ENCODE data around the gene EIF2AK2.

EIF2AK2 gene

GRCh38 chr2:37189452-37190153 lies 32.8 kb upstream of the EIF2AK2 start:
- Histone ChIP-seq H2AFZ (ENCODE audit: low read depth) (no peak overlapping the region), H3K27ac (no peak overlapping the region), H3K4me2 (no peak overlapping the region)

GRCh38 chr2:37188570-37188969 lies 31.8 kb upstream of the EIF2AK2 start, which contains the start of gene SULT6B1:
SULT6B1 (minus strand) TSS chr2:37188670; CDS start chr2:37188640, 30 bp downstream.
- H3K4me3 ChIP-seq (IDR thresholded peaks at IDR 0.05; ENCODE audit: insufficient read depth, low read depth, low read length) = no peak within 1 kb of the TSS
- no peak within 1 kb of the TSS for H3K4me2 ChIP-seq
- no peaks in the 10 kb centered on the region for H4K20me1 ChIP-seq (ENCODE audit: insufficient read depth)
- H3K27me3 ChIP-seq (ENCODE audit: insufficient read depth, low read depth) = no peaks in the 10 kb centered on the region
- no peaks in the 10 kb centered on the region for H3K36me3 ChIP-seq (ENCODE audit: insufficient read depth)
- H2AFZ ChIP-seq (ENCODE audit: low read depth) = no peak within 1 kb of the TSS
- no peaks in the 10 kb centered on the region for H3K79me2 ChIP-seq (ENCODE audit: insufficient read depth, low read depth)
- H3K9ac ChIP-seq = no peak within 1 kb of the TSS
- no peak within 1 kb of the TSS for H3K27ac ChIP-seq
- no peak for TF ChIP-seq CTCF (conservative IDR thresholded peaks at IDR 0.05; ENCODE audit: low read depth, low read length)
- peaks cover 16% of the 10 kb centered on the region for H3K4me1 ChIP-seq (ENCODE audit: low read depth, poor library complexity, severe bottlenecking)

More at GRCh38 chr2:37189452-37190153, 32.8 kb upstream of the EIF2AK2 start:
- H3K36me3 ChIP-seq (ENCODE audit: insufficient read depth) = no peaks in the 10 kb centered on the region
- H3K27me3 ChIP-seq (ENCODE audit: insufficient read depth, low read depth) = no peaks in the 10 kb centered on the region
- TF ChIP-seq CTCF (conservative IDR thresholded peaks at IDR 0.05; ENCODE audit: low read depth, low read length) = no peak
- no peaks in the 10 kb centered on the region for H4K20me1 ChIP-seq (ENCODE audit: insufficient read depth)
- H3K9ac ChIP-seq = no peak overlapping the region
- no peak overlapping the region for H3K4me3 ChIP-seq (IDR thresholded peaks at IDR 0.05; ENCODE audit: insufficient read depth, low read depth, low read length)
- H3K4me1 ChIP-seq (ENCODE audit: low read depth, poor library complexity, severe bottlenecking) = peaks cover 9% of the 10 kb centered on the region
- no peaks in the 10 kb centered on the region for H3K79me2 ChIP-seq (ENCODE audit: insufficient read depth, low read depth)

GRCh38 chr2:37181726-37182684 lies 25.2 kb upstream of the EIF2AK2 start:
- H3K4me2 ChIP-seq = no peak overlapping the region
- H3K9ac ChIP-seq = no peak overlapping the region
- no peaks in the 10 kb centered on the region for H4K20me1 ChIP-seq (ENCODE audit: insufficient read depth)
- H3K36me3 ChIP-seq (ENCODE audit: insufficient read depth) = no peaks in the 10 kb centered on the region
- H3K27ac ChIP-seq = no peak overlapping the region
- H3K4me1 ChIP-seq (ENCODE audit: low read depth, poor library complexity, severe bottlenecking) = peaks cover 16% of the 10 kb centered on the region
- no peak overlapping the region for H3K4me3 ChIP-seq (IDR thresholded peaks at IDR 0.05; ENCODE audit: insufficient read depth, low read depth, low read length)
- no peak overlapping the region for H2AFZ ChIP-seq (ENCODE audit: low read depth)
- H3K27me3 ChIP-seq (ENCODE audit: insufficient read depth, low read depth) = no peaks in the 10 kb centered on the region
- no peaks in the 10 kb centered on the region for H3K79me2 ChIP-seq (ENCODE audit: insufficient read depth, low read depth)
- TF ChIP-seq CTCF (conservative IDR thresholded peaks at IDR 0.05; ENCODE audit: low read depth, low read length) = no peak

GRCh38 chr2:37180640-37181039 lies 23.9 kb upstream of the EIF2AK2 start:
- Histone ChIP-seq H3K27ac (no peak overlapping the region), H4K20me1 (ENCODE audit: insufficient read depth) (no peaks in the 10 kb centered on the region), H3K4me3 (IDR thresholded peaks at IDR 0.05; ENCODE audit: insufficient read depth, low read depth, low read length) (no peak overlapping the region), H3K4me1 (ENCODE audit: low read depth, poor library complexity, severe bottlenecking) (peaks cover 16% of the 10 kb centered on the region), H3K36me3 (ENCODE audit: insufficient read depth) (no peaks in the 10 kb centered on the region), H2AFZ (ENCODE audit: low read depth) (no peak overlapping the region), H3K79me2 (ENCODE audit: insufficient read depth, low read depth) (no peaks in the 10 kb centered on the region), H3K27me3 (ENCODE audit: insufficient read depth, low read depth) (no peaks in the 10 kb centered on the region), H3K9ac (no peak overlapping the region), H3K4me2 (no peak overlapping the region)
- no peak for TF ChIP-seq CTCF (conservative IDR thresholded peaks at IDR 0.05; ENCODE audit: low read depth, low read length)

All from KMS-11 (cell line).